GM15510 (cell line): ENCODE measurements around the gene MATN1.

ENCODE experiments used
- POLR2A ChIP-seq: IDR thresholded peaks from 3 replicates; pipeline ENCODE4 v1.6.1; 2011; ENCODE audit warnings: borderline replicate concordance; ENCODE audit not compliant: insufficient read length; ENCODE audit errors: extremely low read depth

Gene MATN1

DNA sequence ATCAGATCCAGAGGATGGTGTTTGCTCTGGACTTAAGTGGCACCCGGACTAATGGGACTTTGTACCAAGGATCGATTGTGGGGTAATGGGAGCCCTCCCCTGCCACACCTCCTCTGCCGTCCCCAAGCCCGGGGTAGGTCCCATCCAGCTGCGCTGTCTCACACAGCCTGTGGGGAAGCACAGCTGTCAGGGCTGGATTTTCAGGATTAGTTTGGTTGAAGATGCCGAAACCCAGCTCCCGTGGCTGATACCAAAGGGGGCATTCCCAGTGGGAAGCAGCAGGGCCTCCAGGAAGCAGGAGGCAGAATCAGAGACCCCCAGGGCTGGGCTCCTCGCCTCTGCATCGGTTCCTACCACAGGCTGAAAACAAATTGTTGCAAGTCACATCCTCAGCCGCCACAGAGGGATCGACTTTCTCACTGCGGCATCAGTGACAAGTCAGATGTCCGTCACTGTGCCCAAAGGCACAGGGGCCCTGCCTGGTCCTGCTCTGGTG is 59.7 kb downstream of the MATN1 start:
- no peak for TF ChIP-seq POLR2A

DNA sequence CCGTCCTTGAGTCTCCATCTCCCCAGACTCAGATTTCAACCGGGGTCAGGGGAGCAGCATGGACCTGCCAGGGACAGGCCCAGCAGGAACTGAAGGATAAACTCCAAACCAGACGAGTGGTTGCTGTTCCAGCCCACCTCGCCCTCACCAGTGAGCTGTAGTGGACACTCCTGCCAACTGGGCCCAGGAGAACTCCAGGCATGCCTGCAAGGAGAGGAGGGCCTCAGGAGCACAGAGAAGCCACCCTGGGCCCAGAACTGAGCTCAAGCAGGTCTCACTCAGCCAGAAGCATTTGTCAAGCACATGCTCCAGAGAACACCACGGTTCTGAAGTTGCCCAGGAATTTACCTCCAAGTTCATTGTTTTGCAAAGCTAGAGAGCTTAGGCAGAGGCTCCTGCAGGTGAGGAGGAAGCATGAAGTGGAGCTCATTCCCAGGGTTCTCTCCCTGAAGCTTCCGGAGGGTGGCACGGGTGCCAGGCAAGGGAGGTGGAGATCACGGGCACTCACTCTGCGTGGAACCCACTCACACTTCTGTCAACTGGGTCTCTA is 61.0 kb downstream of the MATN1 start:
- TF ChIP-seq POLR2A: no peak

DNA sequence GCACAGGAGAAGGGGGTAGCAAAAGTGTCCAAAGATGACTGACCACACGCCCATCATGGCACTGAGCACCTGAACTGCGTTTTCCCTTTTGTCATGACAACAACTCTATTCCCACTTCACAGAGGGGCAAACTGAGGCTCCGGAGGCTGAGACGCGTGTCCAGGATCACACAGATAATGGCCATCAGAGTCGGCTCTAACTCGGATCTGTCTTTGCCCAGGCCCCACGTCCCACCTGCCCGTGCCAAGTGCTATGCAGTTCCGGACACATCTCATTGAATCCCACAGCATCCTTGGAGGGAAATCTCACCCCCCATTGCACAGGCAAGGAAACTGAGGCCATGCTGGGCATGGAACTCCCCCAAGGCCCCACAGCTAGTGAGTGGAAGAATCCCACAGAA is 62.1 kb downstream of the MATN1 start:
- TF ChIP-seq POLR2A: no peak
